ENCODE data around the gene DCHS2. TPM values are rescaled to one million over a fixed set of nuclear protein-coding genes. Genes with fewer than 3 reads are reported as not detected.

DCHS2 gene
- total RNA-seq, 1 experiment from 2014 or later = not detected

GRCh38 chr4:154307451-154307850 is 184.1 kb downstream of the DCHS2 start:
- Histone ChIP-seq H3K27ac (no peak overlapping the region), H3K27me3 (replicated peaks) (no peaks in the 10 kb centered on the region), H3K4me3 (no peak overlapping the region), H3K9me3 (replicated peaks) (no peaks in the 10 kb centered on the region), H3K36me3 (no peaks in the 10 kb centered on the region), H3K4me1 (replicated peaks) (no peaks in the 10 kb centered on the region)
- DNase-seq (ENCODE audit: low read depth in 1 of 2, low spot score in 2 of 2) = no peak

- Histone ChIP-seq H3K27ac (no peak overlapping the region), H3K36me3 (no peaks in the 10 kb centered on the region), H3K9me3 (replicated peaks) (no peaks in the 10 kb centered on the region), H3K4me3 (no peak overlapping the region), H3K27me3 (replicated peaks) (no peaks in the 10 kb centered on the region), H3K4me1 (replicated peaks) (no peaks in the 10 kb centered on the region)
- no peak for DNase-seq (ENCODE audit: low read depth in 1 of 2, low spot score in 2 of 2)
These were observed 186.0 kb downstream of the DCHS2 start for GRCh38 chr4:154305616-154306015.

GRCh38 chr4:154304679-154305078 is 186.9 kb downstream of the DCHS2 start:
- Histone ChIP-seq H3K36me3 (no peaks in the 10 kb centered on the region), H3K4me3 (no peak overlapping the region), H3K4me1 (replicated peaks) (no peaks in the 10 kb centered on the region), H3K27me3 (replicated peaks) (no peaks in the 10 kb centered on the region), H3K9me3 (replicated peaks) (no peaks in the 10 kb centered on the region), H3K27ac (no peak overlapping the region)
- no peak for DNase-seq (ENCODE audit: low read depth in 1 of 2, low spot score in 2 of 2)

GRCh38 chr4:154294652-154295350 is 196.8 kb downstream of the DCHS2 start:
- H3K4me3 ChIP-seq = no peak overlapping the region

GRCh38 chr4:154293427-154293826 is 198.2 kb downstream of the DCHS2 start:
- Histone ChIP-seq H3K4me3 (no peak overlapping the region), H3K27ac (no peak overlapping the region), H3K9me3 (replicated peaks) (no peaks in the 10 kb centered on the region), H3K4me1 (replicated peaks) (no peaks in the 10 kb centered on the region), H3K27me3 (replicated peaks) (peaks cover 6% of the 10 kb centered on the region; the same call in 1 of the 2 replicates), H3K36me3 (no peaks in the 10 kb centered on the region)
- no peak for DNase-seq (ENCODE audit: low read depth in 1 of 2, low spot score in 2 of 2)

More at GRCh38 chr4:154294652-154295350, 196.8 kb downstream of the DCHS2 start:
- Histone ChIP-seq H3K27ac (no peak overlapping the region), H3K27me3 (replicated peaks) (peaks cover 6% of the 10 kb centered on the region; the same call in 1 of the 2 replicates), H3K36me3 (no peaks in the 10 kb centered on the region), H3K9me3 (replicated peaks) (no peaks in the 10 kb centered on the region), H3K4me1 (replicated peaks) (no peaks in the 10 kb centered on the region)
- no peak for DNase-seq (ENCODE audit: low read depth in 1 of 2, low spot score in 2 of 2)

DNA sequence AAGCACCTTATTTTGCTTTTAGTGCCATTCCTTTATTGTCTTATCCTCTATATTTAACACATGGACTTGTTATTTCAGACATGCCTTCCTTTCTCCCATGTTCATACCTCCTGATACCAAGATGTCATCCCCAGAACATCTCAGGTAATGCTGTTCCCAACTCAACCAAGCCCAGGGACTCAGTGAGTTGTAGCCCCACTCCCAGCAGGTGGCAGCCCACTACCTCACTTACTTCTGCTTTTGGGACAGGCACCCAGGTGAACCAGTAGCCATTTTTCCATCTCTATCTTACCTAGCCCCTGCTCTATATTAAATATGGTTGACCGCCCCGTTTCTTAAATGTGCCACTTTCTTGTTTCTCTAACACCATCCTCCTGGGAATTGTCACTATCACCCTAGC is 199.0 kb downstream of the DCHS2 start:
- DNase-seq (ENCODE audit: low read depth in 1 of 2, low spot score in 2 of 2) = no peak
- H3K36me3 ChIP-seq = no peaks in the 10 kb centered on the region
- peaks cover 6% of the 10 kb centered on the region; the same call in 1 of the 2 replicates for H3K27me3 ChIP-seq (replicated peaks)
- H3K27ac ChIP-seq = no peak overlapping the region
- H3K4me3 ChIP-seq = no peak overlapping the region
- no peaks in the 10 kb centered on the region for H3K4me1 ChIP-seq (replicated peaks)
- no peaks in the 10 kb centered on the region for H3K9me3 ChIP-seq (replicated peaks)

DNA sequence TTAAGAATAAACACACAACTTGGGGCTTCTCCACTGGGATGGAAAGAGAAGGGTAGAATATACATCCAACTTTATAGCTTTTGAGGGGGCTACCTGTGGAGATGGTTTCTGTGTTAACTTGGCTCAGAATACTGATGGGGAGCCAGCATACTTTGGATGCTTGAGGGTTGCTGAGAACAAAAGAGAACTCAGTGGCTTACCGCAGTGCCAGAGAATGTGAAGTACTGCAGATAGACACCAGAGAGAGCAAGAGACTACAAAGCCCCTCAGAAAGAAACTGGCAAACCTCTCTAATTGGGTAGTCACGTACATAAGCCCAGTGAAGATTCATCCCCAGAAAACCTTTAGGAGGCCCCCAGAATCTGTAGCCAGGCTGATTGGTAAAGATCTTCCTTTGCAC is 214.4 kb downstream of the DCHS2 start:
- peak in 1 of 2 experiments; percentile 1 for DNase-seq (ENCODE audit: low read depth in 1 of 2, low spot score in 2 of 2)
- Histone ChIP-seq H3K4me1 (replicated peaks) (no peaks in the 10 kb centered on the region), H3K9me3 (replicated peaks) (no peaks in the 10 kb centered on the region), H3K27ac (no peak overlapping the region), H3K27me3 (replicated peaks) (no peaks in the 10 kb centered on the region), H3K36me3 (no peaks in the 10 kb centered on the region), H3K4me3 (no peak overlapping the region)

- H3K9me3 ChIP-seq (replicated peaks) = no peaks in the 10 kb centered on the region
- H3K4me1 ChIP-seq (replicated peaks) = no peaks in the 10 kb centered on the region
- no peaks in the 10 kb centered on the region for H3K27me3 ChIP-seq (replicated peaks)
- H3K36me3 ChIP-seq = no peaks in the 10 kb centered on the region
- no peak overlapping the region for H3K27ac ChIP-seq
- no peak overlapping the region for H3K4me3 ChIP-seq
- no peak for DNase-seq (ENCODE audit: low read depth in 1 of 2, low spot score in 2 of 2)
These were observed 215.1 kb downstream of the DCHS2 start for GRCh38 chr4:154276496-154276895.

GRCh38 chr4:154254999-154255398 is 236.6 kb downstream of the DCHS2 start:
- no peak overlapping the region for H3K27ac ChIP-seq
- H3K4me3 ChIP-seq = no peak overlapping the region
- no peaks in the 10 kb centered on the region for H3K36me3 ChIP-seq
- no peaks in the 10 kb centered on the region for H3K27me3 ChIP-seq (replicated peaks)
- H3K9me3 ChIP-seq (replicated peaks) = no peaks in the 10 kb centered on the region
- H3K4me1 ChIP-seq (replicated peaks) = no peaks in the 10 kb centered on the region
- no peak for DNase-seq (ENCODE audit: low read depth in 1 of 2, low spot score in 2 of 2)

DNA sequence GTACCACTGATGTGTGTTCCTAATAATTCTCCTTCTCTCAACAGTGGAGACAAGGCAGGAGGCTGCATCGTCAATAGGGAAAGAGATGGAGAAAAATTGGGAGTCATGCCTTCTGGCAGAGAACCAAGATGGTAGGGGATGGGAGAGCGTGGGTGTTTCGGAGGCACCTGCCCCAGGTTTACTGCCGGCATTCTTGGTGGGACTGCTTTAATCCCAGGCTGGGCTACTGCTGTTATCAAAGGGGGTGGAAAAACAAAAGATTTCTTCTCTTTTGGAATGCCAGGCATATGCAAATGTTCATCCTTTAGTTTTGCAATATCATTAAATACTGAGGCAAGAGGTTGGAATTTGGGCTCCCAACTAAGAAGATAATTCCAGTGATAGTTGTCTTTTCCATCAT is 257.0 kb downstream of the DCHS2 start:
- Histone ChIP-seq H3K27me3 (replicated peaks) (no peaks in the 10 kb centered on the region), H3K4me3 (no peak overlapping the region), H3K36me3 (no peaks in the 10 kb centered on the region), H3K27ac (no peak overlapping the region), H3K9me3 (replicated peaks) (no peaks in the 10 kb centered on the region), H3K4me1 (replicated peaks) (no peaks in the 10 kb centered on the region)
- no peak for DNase-seq (ENCODE audit: low read depth in 1 of 2, low spot score in 2 of 2)

GRCh38 chr4:154231806-154232478 is 259.7 kb downstream of the DCHS2 start:
- Histone ChIP-seq H3K4me1 (replicated peaks) (no peaks in the 10 kb centered on the region), H3K4me3 (no peak overlapping the region), H3K9me3 (replicated peaks) (no peaks in the 10 kb centered on the region), H3K27ac (no peak overlapping the region), H3K36me3 (no peaks in the 10 kb centered on the region), H3K27me3 (replicated peaks) (no peaks in the 10 kb centered on the region)
- DNase-seq (ENCODE audit: low read depth in 1 of 2, low spot score in 2 of 2) = no peak

GRCh38 chr4:154230723-154231122 is 260.9 kb downstream of the DCHS2 start:
- H3K9me3 ChIP-seq (replicated peaks) = no peaks in the 10 kb centered on the region
- no peak for DNase-seq (ENCODE audit: low read depth in 1 of 2, low spot score in 2 of 2)
- H3K4me3 ChIP-seq = no peak overlapping the region
- no peaks in the 10 kb centered on the region for H3K36me3 ChIP-seq
- H3K4me1 ChIP-seq (replicated peaks) = no peaks in the 10 kb centered on the region
- no peak overlapping the region for H3K27ac ChIP-seq
- no peaks in the 10 kb centered on the region for H3K27me3 ChIP-seq (replicated peaks)

- no peaks in the 10 kb centered on the region for H3K4me1 ChIP-seq (replicated peaks)
- no peak overlapping the region for H3K4me3 ChIP-seq
- DNase-seq (ENCODE audit: low read depth in 1 of 2, low spot score in 2 of 2) = no peak
- no peaks in the 10 kb centered on the region for H3K36me3 ChIP-seq
- no peak overlapping the region for H3K27ac ChIP-seq
- no peaks in the 10 kb centered on the region for H3K27me3 ChIP-seq (replicated peaks)
- H3K9me3 ChIP-seq (replicated peaks) = no peaks in the 10 kb centered on the region
These were observed 261.5 kb downstream of the DCHS2 start for GRCh38 chr4:154230091-154230490.

DNA sequence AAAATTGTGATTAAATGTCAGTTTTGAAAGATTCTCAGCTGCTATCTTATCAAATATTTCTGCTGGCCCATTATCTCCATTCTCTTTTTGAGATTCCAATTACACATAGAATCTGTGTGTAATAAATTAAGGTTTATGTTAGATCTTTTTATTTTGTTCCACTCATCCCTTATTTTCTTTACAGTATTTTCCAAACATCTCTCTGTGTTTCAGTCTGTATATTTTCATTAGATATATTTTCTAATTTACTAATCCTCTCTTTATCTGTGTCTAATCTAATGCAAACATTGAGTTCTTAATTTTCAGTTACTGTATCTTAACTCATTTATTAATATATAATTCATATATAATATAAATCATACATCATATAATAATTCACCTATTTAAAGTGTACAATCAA is 268.7 kb downstream of the DCHS2 start:
- Histone ChIP-seq H3K36me3 (no peaks in the 10 kb centered on the region), H3K27me3 (replicated peaks) (no peaks in the 10 kb centered on the region), H3K9me3 (replicated peaks) (no peaks in the 10 kb centered on the region), H3K4me3 (no peak overlapping the region), H3K4me1 (replicated peaks) (no peaks in the 10 kb centered on the region), H3K27ac (no peak overlapping the region)
- no peak for DNase-seq (ENCODE audit: low read depth in 1 of 2, low spot score in 2 of 2)

Data from SJSA1 (cell line).